SU-DHL-6 (cell line): ENCODE results near the gene MS4A6E.

Source experiments
- EZH2phosphoT487 ChIP-seq: fragments of 200-600 bp; sonication (generic), shearing (Covaris generic); conservative IDR thresholded peaks from 2 replicates; pipeline ENCODE4 v1.6.1; 2018; ENCODE audit warnings: mild to moderate bottlenecking, antibody characterized with exemption, low read length, moderate library complexity, mixed read lengths
- TF ChIP-seq, protein P1 (sequence below): fragments of 200-600 bp; sonication (generic); IDR thresholded peaks from one replicate; pipeline ENCODE4 v1.5.1; 2017; ENCODE audit warnings: antibody characterized with exemption, mild to moderate bottlenecking, low read length, moderate library complexity; ENCODE audit not compliant: insufficient read depth, poor library complexity, severe bottlenecking

DNA sequence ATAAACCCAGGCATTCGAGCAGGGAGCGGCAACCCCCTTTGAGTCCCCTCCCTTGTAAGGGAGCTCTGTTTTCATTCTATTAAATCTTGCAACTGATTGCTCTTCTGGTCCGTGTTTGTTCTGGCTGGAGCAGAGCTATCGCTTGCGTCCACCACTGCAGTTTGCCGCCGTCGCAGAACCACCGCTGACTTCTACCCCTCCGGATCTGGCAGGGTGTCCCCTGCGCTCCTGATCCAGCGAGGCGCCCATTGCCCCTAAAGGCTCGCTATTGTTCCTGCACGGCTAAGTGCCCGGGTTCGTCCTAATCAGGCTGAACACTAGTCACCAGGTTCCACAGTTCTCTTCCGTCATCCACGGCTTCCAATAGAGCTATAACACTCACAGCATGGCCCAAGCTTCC is 40.8 kb downstream of the MS4A6E start:
- TF ChIP-seq, protein P1, sequence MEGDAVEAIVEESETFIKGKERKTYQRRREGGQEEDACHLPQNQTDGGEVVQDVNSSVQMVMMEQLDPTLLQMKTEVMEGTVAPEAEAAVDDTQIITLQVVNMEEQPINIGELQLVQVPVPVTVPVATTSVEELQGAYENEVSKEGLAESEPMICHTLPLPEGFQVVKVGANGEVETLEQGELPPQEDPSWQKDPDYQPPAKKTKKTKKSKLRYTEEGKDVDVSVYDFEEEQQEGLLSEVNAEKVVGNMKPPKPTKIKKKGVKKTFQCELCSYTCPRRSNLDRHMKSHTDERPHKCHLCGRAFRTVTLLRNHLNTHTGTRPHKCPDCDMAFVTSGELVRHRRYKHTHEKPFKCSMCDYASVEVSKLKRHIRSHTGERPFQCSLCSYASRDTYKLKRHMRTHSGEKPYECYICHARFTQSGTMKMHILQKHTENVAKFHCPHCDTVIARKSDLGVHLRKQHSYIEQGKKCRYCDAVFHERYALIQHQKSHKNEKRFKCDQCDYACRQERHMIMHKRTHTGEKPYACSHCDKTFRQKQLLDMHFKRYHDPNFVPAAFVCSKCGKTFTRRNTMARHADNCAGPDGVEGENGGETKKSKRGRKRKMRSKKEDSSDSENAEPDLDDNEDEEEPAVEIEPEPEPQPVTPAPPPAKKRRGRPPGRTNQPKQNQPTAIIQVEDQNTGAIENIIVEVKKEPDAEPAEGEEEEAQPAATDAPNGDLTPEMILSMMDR: no peak
- no peak for TF ChIP-seq EZH2phosphoT487
